GM18951 (cell line): ENCODE results near the gene MYO1B.

Experiments
- POLR2A ChIP-seq: IDR thresholded peaks from 4 replicates; pipeline ENCODE4 v1.6.1; 2011; ENCODE audit warnings: mild to moderate bottlenecking; ENCODE audit not compliant: insufficient read length, insufficient read depth; ENCODE audit errors: extremely low read depth
- in situ Hi-C: fragments of 300-500 bp; cut with MboI; formaldehyde crosslinking; loops from one replicate; pipeline ENCODE4 v1.12.0; 2022; ENCODE audit warnings: low sequenced_read_pairs, mixed read lengths, inconsistent platforms; ENCODE audit not compliant: unreplicated experiment

Gene MYO1B

DNA sequence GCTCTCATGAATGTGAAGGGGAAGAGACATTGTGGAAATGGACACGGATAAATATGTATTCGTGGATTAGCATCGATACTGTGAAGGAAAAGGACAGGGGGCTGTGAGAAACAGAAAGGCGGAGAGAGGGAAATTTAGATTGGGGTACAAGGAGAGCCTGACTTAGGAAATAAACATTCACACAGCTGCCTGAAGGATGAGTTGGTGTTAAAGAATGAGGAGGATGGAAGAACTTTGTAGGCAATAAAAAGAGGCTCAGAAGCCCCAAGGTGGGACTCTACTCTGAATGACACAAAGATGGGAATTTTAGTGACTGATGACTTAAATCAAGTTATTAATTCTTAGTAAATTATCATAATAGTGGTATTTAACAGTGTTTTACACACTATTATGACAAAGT is 10.1 kb downstream of the MYO1B start:
- in situ Hi-C loops: no loop called here
- TF ChIP-seq POLR2A: no peak

GRCh38 chr2:191255756-191256312 is 10.6 kb downstream of the MYO1B start:
- no peak for TF ChIP-seq POLR2A
- in situ Hi-C loops: no loop called here

- no peak for TF ChIP-seq POLR2A
- in situ Hi-C loops: no loop called here
Observed at GRCh38 chr2:191257934-191258333, 12.7 kb downstream of the MYO1B start.

DNA sequence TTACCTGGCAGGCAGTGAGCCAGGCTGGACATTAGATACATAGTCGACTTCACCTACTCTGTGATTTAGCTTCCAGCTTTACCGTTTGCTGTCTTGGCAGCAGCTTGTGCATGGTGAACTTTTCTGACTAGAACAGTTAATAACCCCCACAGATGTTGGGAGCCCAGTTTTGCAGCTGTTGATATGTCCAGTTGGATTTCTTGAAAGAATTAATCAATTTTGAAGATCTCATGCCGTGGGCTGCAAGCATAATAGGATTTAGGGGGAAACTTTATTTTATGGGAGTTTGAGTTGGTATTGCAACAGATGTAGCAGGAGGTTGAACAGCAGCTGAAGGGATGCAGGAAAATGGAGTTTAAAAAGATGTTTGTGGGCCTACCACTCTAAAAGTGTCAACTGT is 13.8 kb downstream of the MYO1B start:
- no peak for TF ChIP-seq POLR2A
- in situ Hi-C loops: no loop called here

- no peak for TF ChIP-seq POLR2A
- in situ Hi-C loops: no loop called here
Observed at GRCh38 chr2:191262436-191262835, 17.2 kb downstream of the MYO1B start.

- in situ Hi-C loops: no loop called here
Observed at GRCh38 chr2:191263050-191263449, 17.8 kb downstream of the MYO1B start.

GRCh38 chr2:191264647-191265081 is 19.5 kb downstream of the MYO1B start:
- in situ Hi-C loops: no loop called here
- TF ChIP-seq POLR2A: no peak

More at GRCh38 chr2:191263050-191263449, 17.8 kb downstream of the MYO1B start:
- TF ChIP-seq POLR2A: no peak

DNA sequence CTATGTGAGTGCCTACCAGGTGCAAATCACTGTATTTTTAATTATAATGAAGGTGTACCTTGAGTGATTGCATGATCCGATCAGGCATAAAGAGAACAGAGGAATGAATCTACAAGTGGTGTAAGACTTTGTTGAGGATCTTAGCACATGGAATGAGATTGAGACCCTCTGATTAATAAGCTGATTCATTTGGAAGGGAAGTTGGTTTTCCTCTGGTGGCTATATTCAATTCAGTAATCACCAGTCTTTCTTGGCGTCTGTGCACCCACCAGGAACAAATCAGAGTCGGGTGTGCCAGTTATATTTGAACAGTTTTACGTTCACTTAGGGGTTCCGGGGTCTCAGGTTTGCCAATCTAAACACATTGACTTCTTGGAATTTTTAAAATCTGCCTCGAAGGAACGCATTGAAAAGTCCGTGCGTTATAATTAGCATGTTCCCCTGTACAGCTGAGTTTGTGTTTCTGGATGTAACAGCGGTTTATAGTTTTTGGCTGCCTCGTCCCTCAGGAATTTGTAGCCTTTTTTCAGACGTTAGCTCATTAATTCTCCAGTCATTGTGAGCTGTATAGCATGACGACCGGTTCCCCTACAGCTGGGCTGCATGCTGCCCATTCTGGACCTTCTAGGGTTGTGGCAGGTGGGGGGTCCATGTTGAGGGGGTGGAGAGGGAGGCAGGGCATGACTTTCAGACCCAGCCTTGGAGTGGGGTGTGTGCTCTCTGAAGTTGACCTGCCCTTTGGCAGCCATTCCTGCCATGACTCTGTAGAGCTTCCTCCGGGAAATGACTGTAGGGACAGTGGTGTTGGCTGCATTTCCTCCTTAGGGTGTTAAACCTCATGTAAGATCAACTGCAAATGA is 20.3 kb downstream of the MYO1B start:
- no peak for TF ChIP-seq POLR2A
- in situ Hi-C loops: no loop called here

DNA sequence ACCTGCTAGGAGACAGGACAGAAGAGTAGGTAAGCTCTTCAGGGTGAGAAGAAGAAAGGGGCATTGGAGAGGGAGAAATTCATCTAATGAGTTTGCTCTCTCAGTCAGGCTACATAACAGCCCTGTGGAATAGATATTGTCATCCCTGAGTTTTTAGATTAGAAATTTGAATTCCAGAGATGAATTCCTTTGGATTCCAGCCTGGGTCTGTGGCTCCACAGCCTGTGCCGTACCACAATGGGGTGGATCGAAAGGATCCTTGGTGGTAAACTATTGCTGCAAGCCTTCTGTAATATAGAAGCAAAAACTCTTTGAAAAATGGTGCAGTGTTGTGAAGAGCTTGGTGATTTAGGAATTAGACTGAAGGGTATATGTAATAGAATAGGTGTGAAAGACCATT is 21.0 kb downstream of the MYO1B start:
- TF ChIP-seq POLR2A: no peak

DNA sequence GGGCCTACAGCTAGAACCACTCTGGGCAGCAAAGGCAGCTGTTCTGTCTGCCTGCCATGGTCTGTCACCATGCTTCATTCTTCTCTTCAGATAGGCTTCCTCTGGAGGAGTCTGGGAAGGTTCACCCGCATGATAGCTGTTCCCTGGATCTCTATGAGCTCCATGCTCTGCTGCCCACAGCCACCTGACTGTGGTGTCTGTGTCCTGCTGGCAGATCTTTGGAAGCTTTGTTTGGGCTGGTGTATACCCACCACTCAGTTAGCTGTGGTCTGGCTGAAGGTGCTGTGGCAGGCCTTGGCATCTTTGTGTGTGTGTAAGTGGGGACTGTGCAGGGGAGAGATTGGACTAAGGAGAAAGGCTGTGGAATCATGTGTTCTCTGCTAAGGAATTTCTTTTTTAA is 23.4 kb downstream of the MYO1B start:
- in situ Hi-C loops: no loop called here
- TF ChIP-seq POLR2A: no peak

More for the DNA sequence above, 21.0 kb downstream of the MYO1B start:
- in situ Hi-C loops: no loop called here

GRCh38 chr2:191270306-191271161 is 25.3 kb downstream of the MYO1B start:
- in situ Hi-C loops: no loop called here
- TF ChIP-seq POLR2A: no peak

DNA sequence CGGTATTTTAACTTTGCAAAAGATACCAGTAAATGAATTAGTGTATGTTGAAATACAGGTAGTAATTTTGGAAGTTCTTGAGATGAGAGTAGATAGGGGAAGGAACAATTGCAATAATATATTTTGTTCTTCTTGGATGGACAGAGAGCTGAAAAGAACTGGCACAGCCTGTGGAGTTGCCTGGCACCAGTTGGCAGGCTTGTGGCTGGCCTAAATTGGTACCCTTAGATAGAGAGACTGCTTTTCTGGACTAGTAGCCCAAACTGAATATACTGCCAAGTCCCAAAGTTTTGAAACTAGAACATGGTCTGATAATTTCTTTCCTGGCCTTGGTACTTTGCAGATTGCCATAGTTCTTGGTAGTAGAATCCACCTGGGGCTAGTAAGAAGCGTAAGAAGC is 26.9 kb downstream of the MYO1B start:
- in situ Hi-C loops: no loop called here

DNA sequence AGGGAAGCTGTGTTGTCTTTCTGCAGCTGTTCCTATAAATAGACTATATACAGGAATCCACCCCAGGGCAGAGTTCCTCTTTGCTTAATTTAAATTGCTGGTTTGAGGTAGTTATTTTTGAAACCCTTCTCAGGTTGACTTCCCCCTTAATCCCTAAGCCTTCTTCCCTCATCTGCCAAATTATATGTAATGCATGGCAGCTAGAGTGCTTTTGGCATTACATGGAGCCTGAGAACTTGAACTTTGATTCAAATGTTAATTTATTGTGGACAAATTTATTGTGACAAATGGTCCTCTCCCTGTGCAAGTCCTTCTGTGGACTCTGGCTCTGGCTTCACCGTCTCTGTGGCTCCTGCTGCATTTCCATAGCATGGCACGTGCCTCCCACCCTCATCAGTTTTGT is 29.2 kb downstream of the MYO1B start:
- in situ Hi-C loops: no loop called here
- no peak for TF ChIP-seq POLR2A

More for the DNA sequence above, 26.9 kb downstream of the MYO1B start:
- TF ChIP-seq POLR2A: no peak
